Panc1 (cell line): Measurements from ENCODE around the gene PCDHB3. TPM values are rescaled to one million over a fixed set of nuclear protein-coding genes. Genes with fewer than 3 reads are reported as not detected.
"Not testable (repeated sequence)": the region's sequence is repeated elsewhere in the genome, so short reads cannot be mapped to it uniquely, and the experiment has no call there.

ENCODE experiments used
- ATAC-seq: fragments of 200-7000 bp; cut with Tn5 transposase; 2 replicates; pipeline ENCODE4 v1.9.1; 2020; ENCODE audit warnings: mild to moderate bottlenecking, moderate library complexity
- BruUV-seq: library from RNA; stranded (reverse); fragments of 400-500 nt; replicated peaks from 2 replicates; lab custom pipeline; 2021; lab: Mats Ljungman, UMichigan
- CTCF ChIA-PET: fragments of 300-600 bp; sonication (Branson Sonifier 250); formaldehyde crosslinking; loops from one replicate; lab custom pipeline; 2022; ENCODE audit warnings: antibody characterized with exemption; lab: Charles Lee
- POLR2A ChIA-PET: fragments of 300-600 bp; sonication (Branson Sonifier 250); formaldehyde crosslinking; loops from one replicate; lab custom pipeline; 2022; ENCODE audit warnings: antibody characterized with exemption; lab: Charles Lee
- DNase-seq: peaks from one replicate; pipeline ENCODE4 v3.0.0-alpha.2; 2010; ENCODE audit warnings: low read depth, low spot score
- H3K27ac ChIP-seq: 2 replicates; pipeline ENCODE4 v1.5.1; 2011; ENCODE audit warnings: mild to moderate bottlenecking, low read length, inconsistent platforms
- H3K27me3 ChIP-seq: fragments of 200-500 bp; sonication (Bioruptor generic); 2 replicates; pipeline ENCODE4 v1.6.0; 2014; ENCODE audit warnings: low read length, inconsistent platforms; ENCODE audit not compliant: control insufficient read depth, insufficient read depth
- H3K36me3 ChIP-seq: fragments of 200-500 bp; sonication (Bioruptor generic); 2 replicates; pipeline ENCODE4 v1.5.1; 2014; ENCODE audit warnings: inconsistent platforms, mild to moderate bottlenecking, low read length, moderate library complexity; ENCODE audit not compliant: control insufficient read depth, insufficient read depth
- H3K4me1 ChIP-seq: 2 replicates; pipeline ENCODE4 v1.5.1; 2011; ENCODE audit warnings: inconsistent platforms, mild to moderate bottlenecking, low read length, moderate library complexity; ENCODE audit not compliant: control insufficient read depth, insufficient read depth
- H3K4me3 ChIP-seq, 2 experiments: 2 replicates each; pipeline ENCODE4 v1.5.1; 2011 to 2012; ENCODE audit warnings: low read depth in 2 of 2, low read length in 2 of 2, mild to moderate bottlenecking in 2 of 2, inconsistent platforms in 1 of 2, moderate library complexity in 1 of 2
- H3K9me3 ChIP-seq: fragments of 200-500 bp; sonication (Bioruptor generic); 2 replicates; pipeline ENCODE4 v1.5.1; 2014; ENCODE audit warnings: low read depth, mild to moderate bottlenecking, inconsistent platforms, low read length, moderate library complexity; ENCODE audit not compliant: control insufficient read depth, insufficient read depth
- POLR2AphosphoS5 ChIP-seq: IDR thresholded peaks from 2 replicates; pipeline ENCODE4 v1.6.1; 2012; ENCODE audit warnings: mild to moderate bottlenecking, low read depth, low read length, moderate library complexity
- SIN3A ChIP-seq: IDR thresholded peaks from 2 replicates; pipeline ENCODE4 v1.6.1; 2012; ENCODE audit warnings: low read depth, mild to moderate bottlenecking, low read length, moderate library complexity, borderline replicate concordance; ENCODE audit not compliant: insufficient read depth
- TCF7L2 ChIP-seq: IDR thresholded peaks from 2 replicates; pipeline ENCODE4 v1.6.1; 2011; ENCODE audit warnings: mild to moderate bottlenecking, low read depth, low read length, inconsistent platforms
- in situ Hi-C: cut with HindIII; loops from 2 replicates; pipeline ENCODE4 v1.10.0; 2016; ENCODE audit warnings: low sequenced_read_pairs, low pct_unique_long_range_greater_than_20kb
- intact Hi-C: fragments of 100-400 bp; cut with micrococcal nuclease; formaldehyde crosslinking; loops from one replicate; pipeline ENCODE4 v1.10.0; 2022; ENCODE audit not compliant: unreplicated experiment
- total RNA-seq: library from RNA; stranded (reverse); gene quantifications from one replicate; pipeline ENCODE4 v1.2.1, GENCODE V29; 2021; ENCODE audit not compliant: unreplicated experiment
- TF ChIP-seq, protein P1 (sequence below): fragments of 450-650 bp; IDR thresholded peaks from 2 replicates; pipeline ENCODE4 v1.5.1; 2017; ENCODE audit warnings: mild to moderate bottlenecking
- TF ChIP-seq, protein P2 (sequence below), 2 experiments: IDR thresholded peaks; 2 replicates each; pipeline ENCODE4 v1.6.1; 2011 to 2012; ENCODE audit warnings: low read depth in 2 of 2, control low read depth in 1 of 2, low read length in 1 of 2, mild to moderate bottlenecking in 1 of 2, moderate library complexity in 1 of 2; ENCODE audit not compliant: insufficient read depth in 1 of 2

PCDHB3 gene
- total RNA-seq, 1 experiment from 2014 or later = 0.92 TPM

DNA sequence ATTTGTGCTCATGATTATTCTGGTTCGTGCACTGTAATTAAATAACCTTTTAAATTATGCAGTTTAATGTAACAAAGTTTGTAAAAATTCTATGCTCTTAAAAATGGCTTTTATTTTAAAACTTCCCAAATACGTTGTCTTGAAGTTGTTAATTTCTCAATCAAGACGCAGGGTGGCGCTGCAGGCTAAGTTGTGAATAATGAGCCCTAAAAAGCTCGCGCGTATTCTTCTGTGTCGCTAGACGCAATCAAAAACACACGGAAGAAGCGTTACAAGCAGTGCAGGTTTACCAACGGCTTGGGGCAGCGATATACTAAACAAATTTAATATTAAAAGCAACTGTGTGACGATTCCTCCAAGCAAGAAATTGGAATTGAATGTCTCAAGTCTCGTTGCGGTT, 21.3 kb downstream of the PCDHB3 start, which contains the start of gene PCDHB4:
Gene PCDHB4, plus strand, starts transcription at position 256 of the 400 bp plus-strand sequence. CDS start 181 bp downstream, outside the sequence.
- no peak within 1 kb of the TSS for H3K4me3 ChIP-seq
- POLR2A ChIA-PET = no interaction called here

DNA sequence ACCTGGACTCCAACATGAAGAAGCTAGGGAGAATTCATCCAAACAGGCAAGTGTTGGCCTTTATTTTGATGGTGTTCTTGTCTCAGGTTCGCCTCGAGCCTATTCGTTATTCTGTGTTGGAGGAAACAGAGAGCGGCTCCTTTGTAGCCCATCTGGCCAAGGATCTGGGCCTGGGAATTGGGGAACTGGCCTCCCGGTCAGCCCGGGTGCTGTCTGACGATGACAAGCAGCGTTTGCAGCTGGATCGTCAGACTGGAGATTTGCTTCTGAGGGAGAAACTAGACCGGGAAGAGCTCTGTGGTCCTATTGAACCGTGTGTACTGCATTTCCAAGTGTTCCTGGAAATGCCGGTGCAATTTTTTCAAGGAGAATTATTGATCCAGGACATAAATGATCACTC, 21.7 kb downstream of the PCDHB3 start:
- BruUV-seq = no TSS peak
- TF ChIP-seq POLR2AphosphoS5 = no peak
- Histone ChIP-seq H3K27me3 (no peaks in the 10 kb centered on the region), H3K4me3 (no peak overlapping the region), H3K4me1 (no peaks in the 10 kb centered on the region), H3K27ac (no peak overlapping the region), H3K36me3 (no peaks in the 10 kb centered on the region), H3K9me3 (no peaks in the 10 kb centered on the region)
- CTCF ChIA-PET = no interaction called here
- ATAC-seq = no peak
- no peak for DNase-seq
- POLR2A ChIA-PET = no interaction called here
- in situ Hi-C loops (no loop called here), intact Hi-C loops (no loop called here)

More for the DNA sequence above, 21.3 kb downstream of the PCDHB3 start, which contains the start of gene PCDHB4:
- ATAC-seq (no peak), DNase-seq (no peak)
- in situ Hi-C loops = no loop called here
- H3K4me1 ChIP-seq = no peaks in the 10 kb centered on the region
- no peaks in the 10 kb centered on the region for H3K36me3 ChIP-seq
- no peaks in the 10 kb centered on the region for H3K27me3 ChIP-seq
- H3K27ac ChIP-seq = no peak within 1 kb of the TSS
- CTCF ChIA-PET = no interaction called here
- intact Hi-C loops = no loop called here
- TF ChIP-seq TCF7L2 = no peak
- TF ChIP-seq, protein P1, sequence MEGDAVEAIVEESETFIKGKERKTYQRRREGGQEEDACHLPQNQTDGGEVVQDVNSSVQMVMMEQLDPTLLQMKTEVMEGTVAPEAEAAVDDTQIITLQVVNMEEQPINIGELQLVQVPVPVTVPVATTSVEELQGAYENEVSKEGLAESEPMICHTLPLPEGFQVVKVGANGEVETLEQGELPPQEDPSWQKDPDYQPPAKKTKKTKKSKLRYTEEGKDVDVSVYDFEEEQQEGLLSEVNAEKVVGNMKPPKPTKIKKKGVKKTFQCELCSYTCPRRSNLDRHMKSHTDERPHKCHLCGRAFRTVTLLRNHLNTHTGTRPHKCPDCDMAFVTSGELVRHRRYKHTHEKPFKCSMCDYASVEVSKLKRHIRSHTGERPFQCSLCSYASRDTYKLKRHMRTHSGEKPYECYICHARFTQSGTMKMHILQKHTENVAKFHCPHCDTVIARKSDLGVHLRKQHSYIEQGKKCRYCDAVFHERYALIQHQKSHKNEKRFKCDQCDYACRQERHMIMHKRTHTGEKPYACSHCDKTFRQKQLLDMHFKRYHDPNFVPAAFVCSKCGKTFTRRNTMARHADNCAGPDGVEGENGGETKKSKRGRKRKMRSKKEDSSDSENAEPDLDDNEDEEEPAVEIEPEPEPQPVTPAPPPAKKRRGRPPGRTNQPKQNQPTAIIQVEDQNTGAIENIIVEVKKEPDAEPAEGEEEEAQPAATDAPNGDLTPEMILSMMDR = peak; percentile 18; the same call in 1 of the 2 replicates
- no TSS peak for BruUV-seq
- no peaks in the 10 kb centered on the region for H3K9me3 ChIP-seq

DNA sequence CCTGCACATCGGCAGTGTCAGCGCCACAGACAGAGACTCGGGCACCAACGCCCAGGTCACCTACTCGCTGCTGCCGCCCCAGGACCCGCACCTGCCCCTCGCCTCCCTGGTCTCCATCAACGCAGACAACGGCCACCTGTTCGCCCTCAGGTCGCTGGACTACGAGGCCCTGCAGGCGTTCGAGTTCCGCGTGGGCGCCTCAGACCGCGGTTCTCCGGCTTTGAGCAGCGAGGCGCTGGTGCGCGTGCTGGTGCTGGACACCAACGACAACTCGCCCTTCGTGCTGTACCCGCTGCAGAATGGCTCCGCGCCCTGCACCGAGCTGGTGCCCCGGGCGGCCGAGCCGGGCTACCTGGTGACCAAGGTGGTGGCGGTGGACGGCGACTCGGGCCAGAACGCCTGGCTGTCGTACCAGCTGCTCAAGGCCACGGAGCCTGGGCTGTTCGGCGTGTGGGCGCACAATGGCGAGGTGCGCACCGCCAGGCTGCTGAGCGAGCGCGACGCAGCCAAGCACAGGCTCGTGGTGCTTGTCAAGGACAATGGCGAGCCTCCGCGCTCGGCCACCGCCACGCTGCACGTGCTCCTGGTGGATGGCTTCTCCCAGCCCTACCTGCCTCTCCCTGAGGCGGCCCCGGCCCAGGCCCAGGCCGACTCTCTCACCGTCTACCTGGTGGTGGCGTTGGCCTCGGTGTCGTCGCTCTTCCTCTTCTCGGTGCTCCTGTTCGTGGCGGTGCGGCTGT, 23.3 kb downstream of the PCDHB3 start:
- H3K9me3 ChIP-seq, H3K36me3 ChIP-seq, H3K4me3 ChIP-seq, POLR2A ChIA-PET, in situ Hi-C loops, DNase-seq, ATAC-seq, BruUV-seq, H3K4me1 ChIP-seq, CTCF ChIA-PET, H3K27ac ChIP-seq, intact Hi-C loops, H3K27me3 ChIP-seq: not testable (repeated sequence)

DNA sequence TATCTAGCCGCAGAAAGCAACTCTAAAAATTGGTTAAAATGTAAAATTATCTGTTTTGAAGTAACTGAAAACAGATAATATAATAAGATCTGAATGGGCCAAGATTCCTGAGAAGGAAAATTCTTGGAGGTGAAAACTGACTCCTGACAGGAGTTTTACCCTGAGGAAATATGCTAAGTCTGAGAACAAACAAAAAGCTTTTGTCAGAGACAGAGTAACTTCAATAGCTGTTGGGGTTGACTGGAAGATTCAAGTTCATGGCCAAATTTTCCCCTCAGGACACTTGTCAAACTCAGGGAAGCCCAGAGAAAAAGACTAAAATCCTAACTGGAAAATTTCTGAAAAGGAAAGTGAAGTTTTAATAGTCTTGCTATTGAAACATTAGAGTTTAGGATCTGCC, 27.0 kb downstream of the PCDHB3 start:
- intact Hi-C loops (no loop called here), in situ Hi-C loops (no loop called here)
- Histone ChIP-seq H3K4me1 (peaks cover 3% of the 10 kb centered on the region; the same call in 1 of the 2 replicates), H3K27ac (no peak overlapping the region), H3K4me3 (no peak overlapping the region), H3K9me3 (no peaks in the 10 kb centered on the region), H3K36me3 (no peaks in the 10 kb centered on the region), H3K27me3 (no peaks in the 10 kb centered on the region)
- ATAC-seq (no peak), DNase-seq (no peak)
- TF ChIP-seq, protein P2, sequence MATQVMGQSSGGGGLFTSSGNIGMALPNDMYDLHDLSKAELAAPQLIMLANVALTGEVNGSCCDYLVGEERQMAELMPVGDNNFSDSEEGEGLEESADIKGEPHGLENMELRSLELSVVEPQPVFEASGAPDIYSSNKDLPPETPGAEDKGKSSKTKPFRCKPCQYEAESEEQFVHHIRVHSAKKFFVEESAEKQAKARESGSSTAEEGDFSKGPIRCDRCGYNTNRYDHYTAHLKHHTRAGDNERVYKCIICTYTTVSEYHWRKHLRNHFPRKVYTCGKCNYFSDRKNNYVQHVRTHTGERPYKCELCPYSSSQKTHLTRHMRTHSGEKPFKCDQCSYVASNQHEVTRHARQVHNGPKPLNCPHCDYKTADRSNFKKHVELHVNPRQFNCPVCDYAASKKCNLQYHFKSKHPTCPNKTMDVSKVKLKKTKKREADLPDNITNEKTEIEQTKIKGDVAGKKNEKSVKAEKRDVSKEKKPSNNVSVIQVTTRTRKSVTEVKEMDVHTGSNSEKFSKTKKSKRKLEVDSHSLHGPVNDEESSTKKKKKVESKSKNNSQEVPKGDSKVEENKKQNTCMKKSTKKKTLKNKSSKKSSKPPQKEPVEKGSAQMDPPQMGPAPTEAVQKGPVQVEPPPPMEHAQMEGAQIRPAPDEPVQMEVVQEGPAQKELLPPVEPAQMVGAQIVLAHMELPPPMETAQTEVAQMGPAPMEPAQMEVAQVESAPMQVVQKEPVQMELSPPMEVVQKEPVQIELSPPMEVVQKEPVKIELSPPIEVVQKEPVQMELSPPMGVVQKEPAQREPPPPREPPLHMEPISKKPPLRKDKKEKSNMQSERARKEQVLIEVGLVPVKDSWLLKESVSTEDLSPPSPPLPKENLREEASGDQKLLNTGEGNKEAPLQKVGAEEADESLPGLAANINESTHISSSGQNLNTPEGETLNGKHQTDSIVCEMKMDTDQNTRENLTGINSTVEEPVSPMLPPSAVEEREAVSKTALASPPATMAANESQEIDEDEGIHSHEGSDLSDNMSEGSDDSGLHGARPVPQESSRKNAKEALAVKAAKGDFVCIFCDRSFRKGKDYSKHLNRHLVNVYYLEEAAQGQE (IDR thresholded peaks at IDR 0.05; ENCODE audit: insufficient read depth in 1 of 2, low read depth in 2 of 2, low read length in 1 of 2) = no peak
- TF ChIP-seq, protein P1 = no peak
- TF ChIP-seq TCF7L2 = no peak
- TF ChIP-seq POLR2AphosphoS5 = no peak
- TF ChIP-seq SIN3A = no peak
- no TSS peak for BruUV-seq
- ChIA-PET POLR2A (no interaction called here), CTCF (no interaction called here)
